Measurements from ENCODE around the gene SUFU.
"Not testable (repeated sequence)": the region's sequence is repeated elsewhere in the genome, so short reads cannot be mapped to it uniquely, and the experiment has no call there.

The SUFU gene

DNA sequence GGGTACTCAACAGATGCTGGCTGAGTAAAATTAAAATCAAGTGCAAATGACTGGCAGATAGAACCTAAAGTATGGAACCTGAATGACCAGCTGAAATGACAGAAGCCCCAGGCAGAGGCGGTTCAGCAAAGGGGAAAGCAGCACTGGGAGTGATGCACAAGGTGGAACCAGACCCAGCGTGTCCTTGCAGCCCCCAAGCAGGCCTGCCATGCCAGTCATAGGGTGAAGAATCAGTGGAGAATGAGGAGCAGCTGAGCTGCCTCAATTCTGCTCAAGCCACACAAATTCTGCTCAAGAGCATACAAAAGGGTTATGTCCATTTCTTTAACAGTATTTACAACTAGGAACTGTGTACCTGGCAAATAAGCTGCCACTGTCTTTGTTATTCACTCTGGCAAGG, 10.0 kb upstream of the SUFU start:
- Histone ChIP-seq H2AFZ (ENCODE audit: low read depth) (no peak overlapping the region), H3K27ac (no peak overlapping the region)

DNA sequence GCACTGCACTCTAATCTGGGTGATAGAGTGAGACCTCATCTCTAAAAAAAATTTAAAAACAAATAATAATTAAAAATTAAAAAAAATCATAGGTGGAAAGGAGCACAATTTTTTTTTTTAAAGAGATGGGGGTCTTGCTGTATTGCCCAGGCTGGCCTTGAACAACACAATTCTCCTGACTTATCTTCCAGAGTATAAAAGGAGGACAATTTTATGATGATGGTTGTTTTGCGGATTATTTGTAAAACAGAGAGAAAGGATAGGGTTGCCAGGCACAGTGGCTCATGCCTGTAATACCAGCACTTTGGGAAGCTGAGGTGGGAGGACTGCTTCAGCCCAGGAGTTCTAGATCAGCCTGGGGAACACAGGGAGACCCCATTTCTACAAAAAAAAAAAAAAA, 6.2 kb upstream of the SUFU start:
- Histone ChIP-seq H3K9ac (no peak overlapping the region), H4K20me1 (ENCODE audit: insufficient read depth) (peaks cover 8% of the 10 kb centered on the region; the same call in 1 of the 2 replicates), H3K4me2 (no peak overlapping the region), H3K27me3 (ENCODE audit: insufficient read depth, low read depth) (no peaks in the 10 kb centered on the region), H3K27ac (no peak overlapping the region), H3K36me3 (ENCODE audit: insufficient read depth) (no peaks in the 10 kb centered on the region), H3K4me1 (ENCODE audit: low read depth, poor library complexity, severe bottlenecking) (peaks cover 17% of the 10 kb centered on the region), H3K4me3 (IDR thresholded peaks at IDR 0.05; ENCODE audit: insufficient read depth, low read depth, low read length) (no peak overlapping the region), H3K79me2 (ENCODE audit: insufficient read depth, low read depth) (peaks cover 56% of the 10 kb centered on the region), H2AFZ (ENCODE audit: low read depth) (no peak overlapping the region)
- TF ChIP-seq, protein P1, sequence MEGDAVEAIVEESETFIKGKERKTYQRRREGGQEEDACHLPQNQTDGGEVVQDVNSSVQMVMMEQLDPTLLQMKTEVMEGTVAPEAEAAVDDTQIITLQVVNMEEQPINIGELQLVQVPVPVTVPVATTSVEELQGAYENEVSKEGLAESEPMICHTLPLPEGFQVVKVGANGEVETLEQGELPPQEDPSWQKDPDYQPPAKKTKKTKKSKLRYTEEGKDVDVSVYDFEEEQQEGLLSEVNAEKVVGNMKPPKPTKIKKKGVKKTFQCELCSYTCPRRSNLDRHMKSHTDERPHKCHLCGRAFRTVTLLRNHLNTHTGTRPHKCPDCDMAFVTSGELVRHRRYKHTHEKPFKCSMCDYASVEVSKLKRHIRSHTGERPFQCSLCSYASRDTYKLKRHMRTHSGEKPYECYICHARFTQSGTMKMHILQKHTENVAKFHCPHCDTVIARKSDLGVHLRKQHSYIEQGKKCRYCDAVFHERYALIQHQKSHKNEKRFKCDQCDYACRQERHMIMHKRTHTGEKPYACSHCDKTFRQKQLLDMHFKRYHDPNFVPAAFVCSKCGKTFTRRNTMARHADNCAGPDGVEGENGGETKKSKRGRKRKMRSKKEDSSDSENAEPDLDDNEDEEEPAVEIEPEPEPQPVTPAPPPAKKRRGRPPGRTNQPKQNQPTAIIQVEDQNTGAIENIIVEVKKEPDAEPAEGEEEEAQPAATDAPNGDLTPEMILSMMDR (conservative IDR thresholded peaks at IDR 0.05; ENCODE audit: low read depth, low read length), result no peak

More for the DNA sequence above, 10.0 kb upstream of the SUFU start:
- Histone ChIP-seq H3K79me2 (ENCODE audit: insufficient read depth, low read depth) (peaks cover 27% of the 10 kb centered on the region; the same call in 1 of the 2 replicates), H3K4me2 (no peak overlapping the region), H3K4me1 (ENCODE audit: low read depth, poor library complexity, severe bottlenecking) (peaks cover 8% of the 10 kb centered on the region), H3K36me3 (ENCODE audit: insufficient read depth) (peaks cover 2% of the 10 kb centered on the region; the same call in 1 of the 2 replicates), H3K4me3 (IDR thresholded peaks at IDR 0.05; ENCODE audit: insufficient read depth, low read depth, low read length) (no peak overlapping the region), H3K9ac (no peak overlapping the region), H4K20me1 (ENCODE audit: insufficient read depth) (peaks cover 8% of the 10 kb centered on the region; the same call in 1 of the 2 replicates), H3K27me3 (ENCODE audit: insufficient read depth, low read depth) (no peaks in the 10 kb centered on the region)
- TF ChIP-seq, protein P1 (conservative IDR thresholded peaks at IDR 0.05; ENCODE audit: low read depth, low read length), result no peak

DNA sequence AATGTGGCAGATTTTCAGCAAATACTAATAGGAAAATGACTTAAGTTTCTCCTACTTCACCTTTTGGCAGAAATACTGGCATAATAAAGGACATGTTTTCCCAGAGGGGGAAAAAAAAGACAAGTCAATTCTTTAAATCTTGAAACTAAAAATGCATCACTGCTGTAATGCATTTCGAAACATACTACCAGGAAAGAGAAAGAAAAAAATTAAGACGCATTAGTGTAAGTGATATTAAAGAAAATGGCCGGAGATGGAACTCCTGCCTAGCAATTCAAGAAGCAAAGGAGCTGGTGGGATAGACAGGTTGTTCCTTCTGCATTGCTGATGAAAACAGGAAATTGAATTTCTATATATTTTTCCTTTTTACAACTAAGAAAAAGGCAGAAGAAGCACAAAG, 4.4 kb upstream of the SUFU start:
- peaks cover 17% of the 10 kb centered on the region for H3K4me1 ChIP-seq (ENCODE audit: low read depth, poor library complexity, severe bottlenecking)
- no peaks in the 10 kb centered on the region for H3K27me3 ChIP-seq (ENCODE audit: insufficient read depth, low read depth)
- H3K4me2 ChIP-seq, result no peak overlapping the region
- H4K20me1 ChIP-seq (ENCODE audit: insufficient read depth), result peaks cover 8% of the 10 kb centered on the region; the same call in 1 of the 2 replicates
- H3K36me3 ChIP-seq (ENCODE audit: insufficient read depth), result no peaks in the 10 kb centered on the region
- H3K79me2 ChIP-seq (ENCODE audit: insufficient read depth, low read depth), result peaks cover 52% of the 10 kb centered on the region
- H3K27ac ChIP-seq, result no peak overlapping the region
- H3K9ac ChIP-seq, result no peak overlapping the region
- TF ChIP-seq, protein P1 (conservative IDR thresholded peaks at IDR 0.05; ENCODE audit: low read depth, low read length), result no peak
- no peak overlapping the region for H2AFZ ChIP-seq (ENCODE audit: low read depth)
- H3K4me3 ChIP-seq (IDR thresholded peaks at IDR 0.05; ENCODE audit: insufficient read depth, low read depth, low read length), result no peak overlapping the region

DNA sequence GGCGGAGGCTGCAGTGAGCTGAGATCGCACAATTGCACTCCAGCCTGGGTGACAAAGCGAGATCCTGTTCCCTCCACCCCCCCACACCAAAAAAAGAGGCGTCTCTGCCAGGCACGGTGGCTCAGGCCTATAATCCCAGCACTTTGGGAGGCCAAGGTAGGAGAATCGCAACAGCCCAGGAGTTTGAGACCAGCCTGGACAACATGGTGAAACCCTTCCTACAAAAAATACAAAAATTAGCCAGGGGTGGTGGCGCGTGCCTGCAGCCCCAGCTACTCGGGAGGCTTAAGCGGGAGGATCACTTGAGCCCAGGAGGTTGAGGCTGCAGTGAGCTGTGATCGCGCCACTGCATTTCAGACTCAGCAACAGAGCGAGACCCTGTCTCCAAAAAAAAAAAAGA, 3.1 kb upstream of the SUFU start:
- Histone ChIP-seq H3K4me1 (ENCODE audit: low read depth, poor library complexity, severe bottlenecking) (peaks cover 24% of the 10 kb centered on the region), H3K4me2 (peak overlapping the region; percentile 90), H3K79me2 (ENCODE audit: insufficient read depth, low read depth) (peaks cover 53% of the 10 kb centered on the region)
- not testable (repeated sequence) for H2AFZ ChIP-seq (ENCODE audit: low read depth); H3K36me3 ChIP-seq (ENCODE audit: insufficient read depth); H3K27ac ChIP-seq; H4K20me1 ChIP-seq (ENCODE audit: insufficient read depth); H3K9ac ChIP-seq; H3K4me3 ChIP-seq (IDR thresholded peaks at IDR 0.05; ENCODE audit: insufficient read depth, low read depth, low read length); H3K27me3 ChIP-seq (ENCODE audit: insufficient read depth, low read depth)

DNA sequence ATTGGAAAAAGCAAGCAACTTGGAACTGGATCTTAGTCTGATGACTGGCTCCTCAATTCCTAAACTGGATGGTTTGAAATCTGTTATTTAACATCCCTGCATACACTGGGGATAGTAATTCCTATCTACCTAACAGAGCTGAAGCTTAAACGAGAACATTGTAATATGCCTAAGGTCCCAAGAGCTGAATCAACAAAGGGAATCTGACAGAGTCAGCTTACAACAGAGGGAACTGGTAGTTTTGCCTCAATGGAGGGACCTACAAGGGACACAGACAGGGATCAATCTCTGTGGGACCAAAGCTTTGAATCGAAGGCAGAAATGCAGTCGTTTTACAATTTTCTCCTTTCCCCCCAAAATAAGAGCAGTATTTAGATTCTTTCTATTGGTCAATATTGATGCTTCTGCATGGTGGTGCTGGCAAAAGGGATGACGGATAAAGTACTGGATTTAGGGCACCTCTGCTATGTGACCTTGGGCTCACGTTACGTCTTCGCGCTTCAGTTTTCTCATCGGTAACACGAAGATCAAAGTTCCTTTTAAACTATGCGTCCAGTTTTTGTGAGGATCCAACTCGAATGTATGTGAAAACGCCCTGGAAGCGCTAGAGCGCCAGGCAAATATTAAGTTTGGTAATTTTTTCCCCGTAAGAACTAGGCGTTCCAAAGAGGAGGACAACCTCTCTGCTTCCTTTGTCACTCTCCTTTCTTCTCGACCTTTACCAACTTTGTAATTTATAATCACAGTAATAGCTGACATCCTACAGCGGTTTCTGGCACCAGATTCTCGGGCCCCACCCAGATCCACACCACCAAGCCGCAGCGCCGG, 2.4 kb upstream of the SUFU start:
- H3K27ac ChIP-seq, result peak overlapping the region; percentile 28; the same call in 1 of the 2 replicates
- H3K4me1 ChIP-seq (ENCODE audit: low read depth, poor library complexity, severe bottlenecking), result peaks cover 24% of the 10 kb centered on the region
- H3K9ac ChIP-seq, result peak overlapping the region; percentile 17; the same call in 1 of the 2 replicates
- H2AFZ ChIP-seq (ENCODE audit: low read depth), result peak overlapping the region; percentile 12; the same call in 1 of the 2 replicates
- no peaks in the 10 kb centered on the region for H3K27me3 ChIP-seq (ENCODE audit: insufficient read depth, low read depth)
- H4K20me1 ChIP-seq (ENCODE audit: insufficient read depth), result peaks cover 8% of the 10 kb centered on the region; the same call in 1 of the 2 replicates
- TF ChIP-seq, protein P1 (conservative IDR thresholded peaks at IDR 0.05; ENCODE audit: low read depth, low read length), result no peak
- peaks cover 46% of the 10 kb centered on the region for H3K79me2 ChIP-seq (ENCODE audit: insufficient read depth, low read depth)
- H3K4me2 ChIP-seq, result peak overlapping the region; percentile 90
- peak overlapping the region; percentile 83 for H3K4me3 ChIP-seq (IDR thresholded peaks at IDR 0.05; ENCODE audit: insufficient read depth, low read depth, low read length)
- no peaks in the 10 kb centered on the region for H3K36me3 ChIP-seq (ENCODE audit: insufficient read depth)
